Fibroblast of lung (primary cell): ENCODE measurements around the gene PIAS2. TPM values are rescaled to one million over a fixed set of nuclear protein-coding genes. Genes with fewer than 3 reads are reported as not detected.

Source experiments
- DNase-seq, 2 donors: peaks; one replicate each; pipeline versions ENCODE4 v3.0.0 to v3.0.0-alpha.2; 2010; ENCODE audit warnings: low read depth in 2 of 2
- H2AFZ ChIP-seq: 2 replicates; pipeline ENCODE4 v1.5.1; 2012; ENCODE audit warnings: low read length, control low read depth, inconsistent platforms
- H3K27ac ChIP-seq: 2 replicates; pipeline ENCODE4 v1.5.1; 2011; ENCODE audit warnings: low read length, control low read depth; ENCODE audit not compliant: insufficient read depth
- H3K27me3 ChIP-seq: 2 replicates; pipeline ENCODE4 v1.5.1; 2011; ENCODE audit warnings: mild to moderate bottlenecking, low read length; ENCODE audit not compliant: control insufficient read depth, insufficient read depth
- H3K36me3 ChIP-seq: 2 replicates; pipeline ENCODE4 v1.5.1; 2011; ENCODE audit warnings: low read length; ENCODE audit not compliant: control insufficient read depth, insufficient read depth
- H3K4me1 ChIP-seq: 2 replicates; pipeline ENCODE4 v1.5.1; 2011; ENCODE audit warnings: low read length; ENCODE audit not compliant: control insufficient read depth, insufficient read depth; ENCODE audit errors: extremely low read depth
- H3K4me2 ChIP-seq: 2 replicates; pipeline ENCODE4 v1.5.1; 2011; ENCODE audit warnings: low read length, control low read depth; ENCODE audit not compliant: insufficient read depth; ENCODE audit errors: extremely low read depth
- H3K4me3 ChIP-seq, 4 experiments: fragments of 200-600 bp in 1 of 4; sonication (generic) in 1 of 4; replicated peaks in 1 of 4; 2 replicates each; pipeline ENCODE4 v1.5.1; 2011 to 2016; ENCODE audit warnings: low read length in 4 of 4, low read depth in 3 of 4, mild to moderate bottlenecking in 3 of 4, control low read depth in 2 of 4, inconsistent platforms in 1 of 4, mixed read lengths in 1 of 4; ENCODE audit not compliant: insufficient read depth in 1 of 4; ENCODE audit errors: control extremely low read depth in 1 of 4
- H3K79me2 ChIP-seq: 2 replicates; pipeline ENCODE4 v1.5.1; 2012; ENCODE audit warnings: mild to moderate bottlenecking, low read length, inconsistent platforms; ENCODE audit not compliant: control insufficient read depth, insufficient read depth
- H3K9ac ChIP-seq: 2 replicates; pipeline ENCODE4 v1.5.1; 2011; ENCODE audit warnings: mild to moderate bottlenecking, low read length, control low read depth; ENCODE audit not compliant: insufficient read depth
- H3K9me3 ChIP-seq: 2 replicates; pipeline ENCODE4 v1.5.1; 2012; ENCODE audit warnings: low read depth, low read length; ENCODE audit not compliant: control insufficient read depth, insufficient read depth
- H4K20me1 ChIP-seq: 2 replicates; pipeline ENCODE4 v1.5.1; 2011; ENCODE audit warnings: low read length; ENCODE audit not compliant: control insufficient read depth, insufficient read depth; ENCODE audit errors: extremely low read depth
- CTCF ChIP-seq, 2 donors: IDR thresholded peaks in 1 of 2; conservative IDR thresholded peaks in 1 of 2; 1 replicate in 1 of 2; 2 replicates in 1 of 2; pipeline ENCODE4 v1.5.1; 2011 to 2012; ENCODE audit warnings: low read length in 2 of 2, control low read depth in 1 of 2, inconsistent platforms in 1 of 2, low read depth in 1 of 2, mild to moderate bottlenecking in 1 of 2
- EZH2 ChIP-seq: IDR thresholded peaks from 2 replicates; pipeline ENCODE4 v1.5.1; 2012; ENCODE audit warnings: low read length, control low read depth, mild to moderate bottlenecking; ENCODE audit errors: missing control alignments
- polyA plus RNA-seq, 2 donors: library from polyadenylated mRNA; depleted of rRNA in 1 of 2; stranded (reverse) in 1 of 2; unstranded in 1 of 2; fragments of >200 nt; gene quantifications; 2 replicates each; pipeline ENCODE4 v1.2.1, GENCODE V29; 2011 to 2012; ENCODE audit warnings: missing spikeins in 1 of 2
- total RNA-seq: library from RNA; depleted of rRNA; stranded (reverse); fragments of >200 nt; gene quantifications from 2 replicates; pipeline ENCODE4 v1.2.1, GENCODE V29; 2014

The PIAS2 gene
- total and polyA plus RNA-seq, 2 donors (not counting 1 experiment from before 2014, with no cell fraction given), result 14.4 to 23.1 TPM

GRCh38 chr18:46910856-46911255, 6.5 kb downstream of the PIAS2 start:
- H4K20me1 ChIP-seq, result no peaks in the 10 kb centered on the region
- no peak overlapping the region for H3K9ac ChIP-seq
- TF ChIP-seq CTCF (conservative IDR thresholded peaks at IDR 0.05 in 1 of 2, IDR thresholded peaks at IDR 0.05 in 1 of 2; ENCODE audit: low read depth in 1 of 2, low read length in 2 of 2) (no peak), EZH2 (no peak)
- H3K27ac ChIP-seq, result no peak overlapping the region
- H3K4me2 ChIP-seq, result no peak overlapping the region
- H2AFZ ChIP-seq, result no peak overlapping the region
- H3K4me1 ChIP-seq, result no peaks in the 10 kb centered on the region
- H3K4me3 ChIP-seq, result no peak overlapping the region
- no peaks in the 10 kb centered on the region for H3K36me3 ChIP-seq
- peaks cover 38% of the 10 kb centered on the region for H3K79me2 ChIP-seq
- H3K9me3 ChIP-seq, result no peaks in the 10 kb centered on the region
- no peaks in the 10 kb centered on the region for H3K27me3 ChIP-seq
- DNase-seq, result no peak

GRCh38 chr18:46909497-46909896, 7.8 kb downstream of the PIAS2 start:
- no peaks in the 10 kb centered on the region for H3K4me1 ChIP-seq
- no peak overlapping the region for H3K4me3 ChIP-seq
- no peak for DNase-seq
- no peak overlapping the region for H3K27ac ChIP-seq
- no peak overlapping the region for H2AFZ ChIP-seq
- H3K9me3 ChIP-seq, result no peaks in the 10 kb centered on the region
- no peaks in the 10 kb centered on the region for H3K36me3 ChIP-seq
- no peak overlapping the region for H3K9ac ChIP-seq
- no peaks in the 10 kb centered on the region for H4K20me1 ChIP-seq
- peaks cover 29% of the 10 kb centered on the region for H3K79me2 ChIP-seq
- TF ChIP-seq CTCF (conservative IDR thresholded peaks at IDR 0.05 in 1 of 2, IDR thresholded peaks at IDR 0.05 in 1 of 2; ENCODE audit: low read depth in 1 of 2, low read length in 2 of 2) (no peak), EZH2 (no peak)
- no peaks in the 10 kb centered on the region for H3K27me3 ChIP-seq
- H3K4me2 ChIP-seq, result no peak overlapping the region

- no peak for DNase-seq
- Histone ChIP-seq H3K79me2 (peaks cover 3% of the 10 kb centered on the region), H3K9ac (no peak overlapping the region), H3K4me1 (no peaks in the 10 kb centered on the region), H3K4me3 (no peak overlapping the region), H3K9me3 (no peaks in the 10 kb centered on the region), H4K20me1 (no peaks in the 10 kb centered on the region), H3K27me3 (no peaks in the 10 kb centered on the region), H3K36me3 (no peaks in the 10 kb centered on the region), H2AFZ (no peak overlapping the region), H3K4me2 (no peak overlapping the region), H3K27ac (no peak overlapping the region)
- TF ChIP-seq CTCF (conservative IDR thresholded peaks at IDR 0.05 in 1 of 2, IDR thresholded peaks at IDR 0.05 in 1 of 2; ENCODE audit: low read depth in 1 of 2, low read length in 2 of 2) (no peak), EZH2 (no peak)
Measured at GRCh38 chr18:46903406-46903805, 13.9 kb downstream of the PIAS2 start.
